HFF-Myc (cell line): Measurements from ENCODE around the gene PCDHA10.
A peak's percentile ranks its signal among the peaks of the same experiment; 100 is the strongest.
"Not testable (repeated sequence)": the region's sequence is repeated elsewhere in the genome, so short reads cannot be mapped to it uniquely, and the experiment has no call there.

ENCODE experiments used
- DNase-seq: peaks from one replicate; pipeline ENCODE4 v3.0.0-alpha.2; 2011; ENCODE audit warnings: low read depth; ENCODE audit errors: extremely low read depth
- H3K4me3 ChIP-seq: replicated peaks from 2 replicates; pipeline ENCODE4 v1.5.1; 2011; ENCODE audit warnings: low read depth, mild to moderate bottlenecking, control low read depth, low read length
- CTCF ChIP-seq: IDR thresholded peaks from 2 replicates; pipeline ENCODE4 v1.5.1; 2012; ENCODE audit warnings: mild to moderate bottlenecking, low read depth, low read length, control low read depth; ENCODE audit errors: missing control alignments

Gene PCDHA10

GRCh38 chr5:140840978-140841962 is 14.4 kb upstream of the PCDHA10 start, which contains the start of gene PCDHA8:
PCDHA8 (plus strand) TSS chr5:140841187; CDS start chr5:140841322, 135 bp downstream.
- DNase-seq: no peak
- peak; percentile 60 for TF ChIP-seq CTCF
- H3K4me3 ChIP-seq: no peak within 1 kb of the TSS

GRCh38 chr5:140842798-140843733 is 12.6 kb upstream of the PCDHA10 start:
- H3K4me3 ChIP-seq: no peak overlapping the region
- DNase-seq: no peak
- TF ChIP-seq CTCF: no peak

DNA sequence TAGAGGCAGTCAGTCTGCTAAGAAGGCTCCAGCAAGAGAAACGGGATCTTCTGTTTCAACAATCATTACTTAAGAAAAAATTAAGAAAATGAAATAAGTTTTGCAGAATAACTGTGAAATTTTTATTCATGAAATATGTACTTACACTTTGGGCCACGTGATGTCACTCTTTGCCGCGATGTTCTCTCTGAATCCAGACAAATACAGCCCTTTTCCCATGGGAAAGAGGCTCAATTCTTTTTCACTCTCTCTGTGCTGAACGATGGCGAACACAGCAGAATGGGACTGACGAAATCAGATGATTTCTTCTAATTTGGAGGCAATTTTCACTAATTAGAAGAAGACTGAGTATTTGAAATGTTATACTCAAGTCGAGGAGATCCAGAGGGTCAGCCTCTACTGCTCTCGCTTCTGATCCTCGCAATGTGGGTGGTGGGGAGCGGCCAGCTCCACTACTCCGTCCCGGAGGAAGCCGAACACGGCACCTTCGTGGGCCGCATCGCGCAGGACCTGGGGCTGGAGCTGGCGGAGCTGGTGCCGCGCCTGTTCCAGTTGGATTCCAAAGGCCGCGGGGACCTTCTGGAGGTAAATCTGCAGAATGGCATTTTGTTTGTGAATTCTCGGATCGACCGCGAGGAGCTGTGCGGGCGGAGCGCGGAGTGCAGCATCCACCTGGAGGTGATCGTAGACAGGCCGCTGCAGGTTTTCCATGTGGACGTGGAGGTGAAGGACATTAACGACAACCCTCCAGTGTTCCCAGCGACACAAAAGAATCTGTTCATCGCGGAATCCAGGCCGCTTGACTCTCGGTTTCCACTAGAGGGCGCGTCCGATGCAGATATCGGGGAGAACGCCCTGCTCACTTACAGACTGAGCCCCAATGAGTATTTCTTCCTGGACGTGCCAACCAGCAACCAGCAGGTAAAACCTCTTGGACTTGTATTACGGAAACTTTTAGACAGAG is 7.3 kb upstream of the PCDHA10 start, which contains the start of gene PCDHA9:
TSS of gene PCDHA9 (plus strand) at position 244 of the 964 bp plus-strand sequence. CDS start at position 358, 114 bp downstream.
- DNase-seq, H3K4me3 ChIP-seq: not testable (repeated sequence)

DNA sequence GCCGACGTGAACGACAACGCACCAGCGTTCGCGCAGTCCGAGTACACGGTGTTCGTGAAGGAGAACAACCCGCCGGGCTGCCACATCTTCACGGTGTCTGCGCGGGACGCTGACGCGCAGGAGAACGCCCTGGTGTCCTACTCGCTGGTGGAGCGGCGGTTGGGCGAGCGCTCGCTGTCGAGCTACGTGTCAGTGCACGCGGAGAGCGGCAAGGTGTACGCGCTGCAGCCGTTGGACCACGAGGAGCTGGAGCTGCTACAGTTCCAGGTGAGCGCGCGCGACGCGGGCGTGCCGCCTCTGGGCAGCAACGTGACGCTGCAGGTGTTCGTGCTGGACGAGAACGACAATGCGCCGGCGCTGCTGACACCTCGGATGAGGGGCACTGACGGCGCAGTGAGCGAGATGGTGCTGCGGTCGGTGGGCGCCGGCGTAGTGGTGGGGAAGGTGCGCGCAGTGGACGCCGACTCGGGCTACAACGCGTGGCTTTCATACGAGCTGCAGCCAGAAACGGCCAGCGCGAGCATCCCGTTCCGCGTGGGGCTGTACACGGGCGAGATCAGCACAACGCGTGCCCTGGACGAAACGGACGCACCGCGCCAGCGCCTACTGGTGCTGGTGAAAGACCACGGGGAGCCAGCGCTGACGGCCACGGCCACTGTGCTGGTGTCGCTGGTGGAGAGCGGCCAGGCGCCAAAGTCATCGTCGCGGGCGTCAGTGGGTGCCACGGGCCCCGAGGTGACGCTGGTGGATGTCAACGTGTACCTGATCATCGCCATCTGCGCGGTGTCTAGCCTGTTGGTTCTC is 5.7 kb upstream of the PCDHA10 start:
- not testable (repeated sequence) for H3K4me3 ChIP-seq, DNase-seq

DNA sequence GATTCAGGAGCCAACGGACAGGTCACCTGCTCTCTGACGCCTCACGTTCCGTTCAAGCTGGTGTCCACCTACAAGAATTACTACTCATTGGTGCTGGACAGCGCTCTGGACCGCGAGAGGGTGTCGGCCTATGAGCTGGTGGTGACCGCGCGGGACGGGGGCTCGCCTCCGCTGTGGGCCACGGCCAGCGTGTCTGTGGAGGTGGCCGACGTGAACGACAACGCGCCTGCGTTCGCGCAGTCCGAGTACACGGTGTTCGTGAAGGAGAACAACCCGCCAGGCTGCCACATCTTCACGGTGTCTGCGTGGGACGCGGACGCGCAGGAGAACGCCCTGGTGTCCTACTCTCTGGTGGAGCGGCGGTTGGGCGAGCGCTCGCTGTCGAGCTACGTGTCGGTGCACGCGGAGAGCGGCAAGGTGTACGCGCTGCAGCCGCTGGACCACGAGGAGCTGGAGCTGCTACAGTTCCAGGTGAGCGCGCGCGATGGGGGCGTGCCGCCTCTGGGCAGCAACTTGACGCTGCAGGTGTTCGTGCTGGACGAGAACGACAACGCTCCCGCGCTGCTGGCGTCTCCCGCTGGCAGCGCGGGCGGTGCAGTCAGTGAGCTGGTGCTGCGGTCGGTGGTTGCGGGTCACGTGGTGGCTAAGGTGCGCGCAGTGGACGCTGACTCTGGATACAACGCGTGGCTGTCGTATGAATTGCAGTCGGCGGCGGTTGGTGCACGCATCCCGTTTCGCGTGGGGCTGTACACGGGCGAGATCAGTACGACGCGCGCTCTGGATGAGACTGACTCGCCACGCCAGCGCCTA is 1.7 kb downstream of the PCDHA10 start:
- H3K4me3 ChIP-seq: no peak overlapping the region
- TF ChIP-seq CTCF: no peak
- no peak for DNase-seq

GRCh38 chr5:140857987-140858240 is 2.2 kb downstream of the PCDHA10 start:
- no peak overlapping the region for H3K4me3 ChIP-seq
- no peak for DNase-seq
- TF ChIP-seq CTCF: no peak
